ENCODE data around the gene F2RL2.
"Not testable (repeated sequence)": the region's sequence is repeated elsewhere in the genome, so short reads cannot be mapped to it uniquely, and the experiment has no call there.

F2RL2 gene

GRCh38 chr5:76607353-76607871 is 15.8 kb downstream of the F2RL2 start:
- Mint-ChIP-seq H3K4me1 (peaks cover 29% of the 10 kb centered on the region), H3K4me3 (peak overlapping the region; percentile 31 to 44 (median 39)), H3K9me3 (no peaks in the 10 kb centered on the region), H3K27me3 (ENCODE audit: low read depth) (no peaks in the 10 kb centered on the region), H3K36me3 (ENCODE audit: low read depth) (peaks cover 7% of the 10 kb centered on the region), H3K27ac (peak overlapping the region; percentile 91 to 94 (median 92))
- no peak for TF ChIP-seq CTCF (IDR thresholded peaks at IDR 0.05; ENCODE audit: unreplicated experiment in 3 of 3)

DNA sequence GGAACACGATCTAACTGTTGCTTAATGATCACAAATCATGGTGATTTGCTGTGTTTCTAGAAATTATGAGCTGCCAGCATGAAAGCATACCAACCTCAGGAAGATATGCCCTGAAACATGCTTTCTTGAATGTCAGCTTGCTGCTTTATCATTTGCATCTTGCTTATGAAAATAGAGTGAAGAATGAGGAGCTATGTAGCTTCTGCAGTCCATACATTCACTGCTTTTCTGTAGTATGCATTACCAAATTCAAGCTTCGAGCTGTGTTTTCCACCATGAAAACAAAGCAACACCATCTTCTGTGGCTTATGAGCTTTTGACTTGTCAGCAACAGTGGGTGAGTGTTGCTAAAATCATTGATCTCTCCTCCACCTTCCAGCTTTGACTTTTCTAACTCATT is 16.5 kb downstream of the F2RL2 start:
- no peak overlapping the region for H3K4me3 Mint-ChIP-seq
- H3K36me3 Mint-ChIP-seq (ENCODE audit: low read depth), result peaks cover 5% of the 10 kb centered on the region
- H3K9me3 Mint-ChIP-seq, result no peaks in the 10 kb centered on the region
- no peaks in the 10 kb centered on the region for H3K27me3 Mint-ChIP-seq (ENCODE audit: low read depth)
- no peak for TF ChIP-seq CTCF (IDR thresholded peaks at IDR 0.05; ENCODE audit: unreplicated experiment in 3 of 3)
- peaks cover 29% of the 10 kb centered on the region for H3K4me1 Mint-ChIP-seq
- H3K27ac Mint-ChIP-seq, result peak overlapping the region; percentile 91 to 94 (median 92)

GRCh38 chr5:76604838-76605237 is 18.4 kb downstream of the F2RL2 start:
- H3K9me3 Mint-ChIP-seq, result no peaks in the 10 kb centered on the region
- H3K4me1 Mint-ChIP-seq, result peaks cover 29% of the 10 kb centered on the region
- no peak overlapping the region for H3K4me3 Mint-ChIP-seq
- H3K27ac Mint-ChIP-seq, result no peak overlapping the region
- H3K27me3 Mint-ChIP-seq (ENCODE audit: low read depth), result no peaks in the 10 kb centered on the region
- no peak for TF ChIP-seq CTCF (IDR thresholded peaks at IDR 0.05; ENCODE audit: unreplicated experiment in 3 of 3)
- no peaks in the 10 kb centered on the region for H3K36me3 Mint-ChIP-seq (ENCODE audit: low read depth)

DNA sequence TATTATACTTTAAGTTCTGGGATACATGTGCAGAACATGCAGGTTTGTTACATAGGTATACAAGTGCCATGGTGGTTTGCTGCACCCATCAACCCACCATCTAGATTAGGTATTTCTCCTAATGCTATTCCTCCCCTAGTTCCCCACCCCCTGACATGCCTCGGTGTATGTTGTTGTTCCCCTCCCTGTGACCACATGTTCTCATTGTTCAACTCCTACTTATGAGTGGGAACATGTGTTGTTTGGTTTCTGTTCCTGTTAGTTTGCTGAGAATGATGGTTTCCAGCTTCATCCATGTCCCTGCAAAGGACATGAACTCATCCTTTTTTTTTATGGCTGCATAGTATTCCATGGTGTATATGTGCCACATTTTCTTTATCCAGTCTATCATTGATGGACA is 19.2 kb downstream of the F2RL2 start:
- not testable (repeated sequence) for H3K36me3 Mint-ChIP-seq (ENCODE audit: low read depth); H3K4me3 Mint-ChIP-seq; H3K27ac Mint-ChIP-seq; H3K9me3 Mint-ChIP-seq; H3K27me3 Mint-ChIP-seq (ENCODE audit: low read depth)
- H3K4me1 Mint-ChIP-seq, result peaks cover 29% of the 10 kb centered on the region

DNA sequence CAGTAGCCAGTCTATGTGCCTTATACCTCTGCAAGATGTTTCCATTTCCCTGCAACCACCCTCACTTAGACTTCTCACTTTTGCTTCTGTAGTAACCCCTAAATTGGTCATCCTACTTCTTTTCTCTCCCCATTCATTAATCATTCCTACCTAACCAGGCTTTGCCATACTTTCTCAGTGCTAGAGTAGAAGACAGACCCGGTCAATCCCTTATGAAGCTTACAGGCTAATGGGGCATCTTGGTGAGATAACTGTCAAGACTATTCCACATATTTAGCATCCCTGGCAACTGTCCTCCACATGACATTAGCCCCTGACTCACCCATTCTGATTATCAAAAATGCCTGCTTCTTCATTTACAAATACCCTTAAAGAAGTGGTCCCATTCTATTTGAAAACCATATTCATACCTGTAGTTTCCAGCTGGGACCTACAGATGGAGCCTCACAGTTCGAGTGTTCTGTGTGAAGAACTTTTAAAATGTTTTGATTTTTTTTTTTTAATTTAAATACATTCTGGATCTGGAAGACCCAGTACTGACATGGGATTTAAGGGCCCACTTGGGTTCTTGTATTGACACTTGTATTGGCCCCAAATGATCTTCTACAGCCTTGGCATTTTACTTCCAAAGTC is 21.0 kb downstream of the F2RL2 start:
- no peaks in the 10 kb centered on the region for H3K27me3 Mint-ChIP-seq (ENCODE audit: low read depth)

DNA sequence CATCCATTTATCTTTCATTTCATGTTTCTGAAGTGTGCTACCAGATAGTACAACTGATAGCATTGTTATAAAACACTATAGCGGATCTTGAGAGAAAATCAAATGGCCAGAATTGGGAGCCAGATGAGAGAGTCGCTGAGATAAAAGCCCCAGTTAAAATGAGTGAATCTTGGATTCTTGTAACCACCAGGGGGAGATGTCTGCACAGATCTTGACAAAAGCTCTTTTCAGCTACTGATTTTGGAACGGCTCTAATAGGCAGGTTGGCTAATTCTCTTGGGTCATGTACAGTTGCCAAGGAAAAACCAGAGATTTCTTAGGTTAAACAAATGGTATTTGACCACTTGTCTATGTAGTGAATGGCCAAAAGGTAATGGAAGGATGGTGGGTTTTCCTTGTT is 21.7 kb downstream of the F2RL2 start:
- Mint-ChIP-seq H3K27ac (no peak overlapping the region), H3K36me3 (ENCODE audit: low read depth) (no peaks in the 10 kb centered on the region), H3K27me3 (ENCODE audit: low read depth) (no peaks in the 10 kb centered on the region), H3K4me1 (peaks cover 6% of the 10 kb centered on the region), H3K9me3 (no peaks in the 10 kb centered on the region), H3K4me3 (no peak overlapping the region)
- TF ChIP-seq CTCF (IDR thresholded peaks at IDR 0.05; ENCODE audit: unreplicated experiment in 3 of 3), result peak; percentile 68 to 72 (median 69)

More for the DNA sequence above, 21.0 kb downstream of the F2RL2 start:
- Mint-ChIP-seq H3K4me3 (no peak overlapping the region), H3K4me1 (peaks cover 13% of the 10 kb centered on the region), H3K9me3 (no peaks in the 10 kb centered on the region), H3K36me3 (ENCODE audit: low read depth) (no peaks in the 10 kb centered on the region), H3K27ac (no peak overlapping the region)
- peak in 2 of 3 experiments; percentile 25 to 28 for TF ChIP-seq CTCF (IDR thresholded peaks at IDR 0.05; ENCODE audit: unreplicated experiment in 3 of 3)

Measured in nephron (organoid).